ENCODE measurements around the gene WIPF3.

The WIPF3 gene, protein sequence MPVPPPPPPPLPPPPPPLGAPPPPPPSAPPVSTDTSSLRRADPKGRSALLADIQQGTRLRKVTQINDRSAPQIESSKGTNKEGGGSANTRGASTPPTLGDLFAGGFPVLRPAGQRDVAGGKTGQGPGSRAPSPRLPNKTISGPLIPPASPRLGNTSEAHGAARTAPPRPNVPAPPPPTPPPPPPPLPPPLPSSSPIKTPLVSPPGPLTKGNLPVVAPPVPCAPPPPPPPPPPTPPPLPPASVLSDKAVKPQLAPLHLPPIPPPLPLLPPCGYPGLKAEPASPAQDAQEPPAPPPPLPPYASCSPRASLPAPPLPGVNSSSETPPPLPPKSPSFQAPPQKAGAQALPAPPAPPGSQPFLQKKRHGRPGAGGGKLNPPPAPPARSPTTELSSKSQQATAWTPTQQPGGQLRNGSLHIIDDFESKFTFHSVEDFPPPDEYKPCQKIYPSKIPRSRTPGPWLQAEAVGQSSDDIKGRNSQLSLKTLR

DNA sequence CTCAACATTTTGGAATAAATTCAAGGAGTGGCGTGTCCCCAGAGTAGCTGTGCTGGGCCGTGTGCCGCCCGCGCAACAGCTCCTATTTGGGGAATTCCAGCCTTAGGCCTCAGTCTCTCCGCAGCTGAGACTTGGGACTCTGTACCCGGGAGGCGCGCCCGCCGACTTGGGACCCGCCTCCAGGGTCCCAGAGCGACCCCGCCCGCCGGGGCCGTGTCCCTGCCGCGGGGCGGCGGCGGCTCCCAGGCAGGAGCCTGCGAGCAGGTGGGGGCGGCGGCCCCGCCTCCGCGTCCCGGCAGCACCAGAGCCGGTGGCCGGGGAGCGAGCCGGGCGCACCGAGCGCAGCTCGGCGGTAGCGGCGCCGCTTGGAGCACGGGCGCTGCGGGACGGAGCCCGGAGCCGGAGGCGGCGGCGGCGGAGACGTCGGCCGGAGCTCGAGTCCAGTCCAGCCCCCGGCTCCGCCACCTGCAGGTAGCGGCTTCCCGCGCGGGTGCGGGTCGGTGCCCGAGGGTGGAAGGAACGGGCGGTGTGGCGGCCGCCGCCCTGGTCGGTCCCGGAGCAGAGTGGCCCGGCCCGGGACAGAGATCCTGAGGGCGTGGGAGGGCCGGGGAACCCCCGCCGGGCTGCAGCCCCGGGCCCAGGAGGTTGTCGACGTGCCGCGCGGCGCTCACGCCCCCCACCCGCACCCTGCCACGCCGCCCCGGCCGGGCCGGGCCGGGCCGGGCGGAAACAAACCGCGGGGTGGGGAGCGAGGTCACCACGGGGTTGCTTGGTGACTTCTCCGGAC, at the start of gene WIPF3:
Gene WIPF3 (plus strand): TSS at position 301 of the 787 bp plus-strand sequence. CDS start 28,217 bp downstream, outside the sequence.
- no peak for DNase-seq (ENCODE audit: low read depth in 2 of 3, low spot score in 1 of 3)

DNA sequence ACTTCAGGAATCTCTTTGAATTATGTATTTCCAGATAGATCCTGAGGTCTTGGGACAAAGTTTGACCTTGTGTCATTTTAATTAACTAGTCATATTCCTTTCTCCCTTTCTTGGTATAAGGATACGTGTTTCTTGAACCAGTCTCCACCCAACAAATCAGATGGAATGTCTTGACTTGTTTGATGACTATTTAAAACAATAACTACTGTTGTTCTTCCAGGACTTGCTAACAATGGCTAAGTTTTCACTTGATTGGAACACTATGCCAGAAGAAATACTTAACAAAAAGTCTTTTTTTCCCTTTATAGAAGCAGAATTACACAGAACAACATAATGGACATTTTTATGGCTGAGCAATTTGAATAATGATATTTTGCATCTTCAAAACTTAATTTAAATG, 43.0 kb upstream of the WIPF3 start:
- no peak for DNase-seq (ENCODE audit: low read depth in 2 of 3, low spot score in 1 of 3)

DNA sequence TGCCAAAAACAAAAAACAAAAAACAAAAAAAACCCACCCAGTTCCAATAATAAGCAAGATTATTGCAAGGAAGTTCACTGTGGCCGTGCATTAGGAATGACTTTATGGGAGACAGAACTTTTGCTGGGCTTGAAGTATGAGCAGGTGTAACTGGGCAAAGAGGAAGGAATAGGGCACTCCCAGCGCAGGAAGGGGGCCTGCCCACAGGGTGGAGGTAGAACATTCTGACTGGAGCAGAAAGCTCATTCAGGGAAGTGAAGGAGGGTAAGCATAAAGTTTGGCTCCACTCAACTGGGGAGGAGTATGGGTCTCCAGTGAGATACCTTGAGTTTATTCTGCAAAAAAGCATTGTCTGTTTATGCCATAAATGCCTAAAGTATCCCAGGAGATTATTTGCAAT, 42.1 kb upstream of the WIPF3 start:
- DNase-seq (ENCODE audit: low read depth in 2 of 3, low spot score in 1 of 3) = no peak

DNA sequence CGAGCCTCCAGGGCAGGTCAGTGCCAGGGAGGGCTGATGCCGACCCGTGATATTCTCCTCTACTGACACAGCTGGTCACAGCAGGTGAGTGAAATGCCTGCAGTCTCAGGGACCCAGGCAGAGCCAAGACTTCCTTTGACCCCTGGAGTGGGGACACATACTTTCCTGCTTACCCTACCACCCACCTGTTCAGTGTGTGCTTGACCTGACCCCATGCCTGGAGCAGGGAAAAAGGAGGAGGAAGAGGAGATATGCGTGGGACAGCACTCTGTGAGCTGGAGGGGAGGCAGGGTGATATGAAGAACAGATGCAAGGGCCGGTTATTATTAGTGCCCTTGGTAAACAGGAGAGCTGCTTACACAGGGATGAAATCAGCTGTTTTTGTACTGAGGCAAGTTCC, 40.8 kb upstream of the WIPF3 start:
- DNase-seq (ENCODE audit: low read depth in 2 of 3, low spot score in 1 of 3) = no peak

DNA sequence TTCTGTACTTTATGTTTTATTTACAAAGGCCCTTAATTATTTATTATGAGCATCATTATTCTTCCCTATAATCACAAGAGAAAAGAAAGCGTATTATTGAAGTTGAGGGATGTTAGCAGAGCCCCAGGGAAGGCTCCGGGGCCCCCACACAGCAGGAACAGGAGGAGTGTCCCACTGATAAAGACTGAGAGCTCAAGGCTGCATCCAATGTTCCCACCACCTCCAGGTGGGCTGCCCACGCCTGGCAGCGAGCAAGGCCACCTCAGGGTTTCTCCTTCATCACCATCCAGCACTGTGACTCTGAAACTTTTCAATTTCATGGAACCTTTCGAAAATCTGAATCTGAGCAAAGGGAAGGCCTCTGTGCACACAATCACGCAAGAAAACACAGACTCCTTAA, 35.9 kb upstream of the WIPF3 start:
- DNase-seq (ENCODE audit: low read depth in 2 of 3, low spot score in 1 of 3) = no peak

DNA sequence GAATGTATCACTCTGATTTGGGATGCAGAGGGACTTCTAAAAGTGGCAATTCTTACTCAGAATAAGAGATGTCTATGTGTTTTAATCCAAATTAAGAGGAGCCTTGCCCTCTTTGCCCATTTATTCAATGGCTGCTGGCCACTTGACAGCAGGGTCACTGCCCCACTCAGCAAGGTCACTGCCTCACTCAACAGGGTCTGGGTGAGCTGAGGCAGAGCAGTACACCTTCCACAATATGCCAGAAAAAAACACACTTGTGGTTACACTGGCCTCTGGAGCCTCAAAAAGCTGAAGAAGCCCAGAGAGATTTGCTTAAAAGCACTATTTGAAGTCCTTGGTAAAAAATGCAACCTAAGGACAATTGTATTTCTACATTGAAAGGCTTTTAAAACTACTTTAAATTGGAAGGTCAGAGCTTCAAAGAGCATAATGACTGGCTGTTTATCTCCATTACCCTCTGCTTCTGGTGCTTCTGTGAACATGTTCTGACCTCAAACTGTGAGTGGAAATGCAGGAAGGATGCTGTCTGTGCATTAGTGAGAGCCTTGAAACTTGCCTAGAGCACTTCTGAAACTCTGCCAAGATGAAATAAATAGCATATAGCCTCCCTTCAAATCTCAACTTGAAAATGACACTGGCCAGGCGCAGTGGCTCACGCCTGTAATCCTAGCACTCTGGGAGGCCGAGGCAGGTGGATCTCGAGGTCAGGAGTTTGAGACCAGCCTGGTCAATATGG, 35.1 kb upstream of the WIPF3 start:
- no peak for DNase-seq (ENCODE audit: low read depth in 2 of 3, low spot score in 1 of 3)

DNA sequence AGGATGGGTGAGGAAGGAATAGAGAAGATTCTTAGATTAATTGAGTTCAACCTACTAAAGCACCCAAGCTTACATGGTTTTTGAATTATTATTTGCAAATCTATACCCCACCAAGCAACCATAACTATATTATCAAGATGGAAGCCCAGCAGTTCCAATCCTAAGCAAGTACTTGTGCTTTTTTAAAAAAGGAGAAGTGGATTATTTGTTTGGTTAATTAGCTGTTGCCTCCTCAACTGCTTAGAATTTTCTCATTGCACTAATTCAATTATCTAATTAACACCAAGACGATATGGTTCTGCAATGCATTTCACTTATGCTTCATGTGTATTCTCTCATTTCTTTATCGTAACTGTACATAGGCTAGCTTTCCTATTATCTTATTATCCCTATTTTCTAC, 27.3 kb upstream of the WIPF3 start:
- no peak for DNase-seq (ENCODE audit: low read depth in 2 of 3, low spot score in 1 of 3)

DNA sequence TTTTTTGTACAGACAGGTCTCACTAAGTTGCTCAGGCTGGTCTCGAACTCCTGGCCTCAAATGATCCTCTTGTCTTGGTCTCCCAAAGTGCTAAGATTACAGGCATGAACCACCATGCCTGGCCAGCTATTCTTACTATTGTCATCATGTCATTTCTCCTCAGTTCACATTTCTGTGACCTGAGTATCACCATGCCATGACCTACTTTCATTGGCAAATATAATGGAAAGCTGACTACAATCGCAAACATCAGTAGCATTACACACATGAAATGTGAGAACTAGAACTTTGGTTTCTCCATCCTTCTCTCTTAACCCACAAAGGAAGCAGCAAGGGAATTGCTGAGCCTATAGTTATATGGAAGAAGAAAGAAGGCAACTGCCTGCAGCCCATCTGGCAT, 26.0 kb upstream of the WIPF3 start:
- DNase-seq (ENCODE audit: low read depth in 2 of 3, low spot score in 1 of 3) = no peak

DNA sequence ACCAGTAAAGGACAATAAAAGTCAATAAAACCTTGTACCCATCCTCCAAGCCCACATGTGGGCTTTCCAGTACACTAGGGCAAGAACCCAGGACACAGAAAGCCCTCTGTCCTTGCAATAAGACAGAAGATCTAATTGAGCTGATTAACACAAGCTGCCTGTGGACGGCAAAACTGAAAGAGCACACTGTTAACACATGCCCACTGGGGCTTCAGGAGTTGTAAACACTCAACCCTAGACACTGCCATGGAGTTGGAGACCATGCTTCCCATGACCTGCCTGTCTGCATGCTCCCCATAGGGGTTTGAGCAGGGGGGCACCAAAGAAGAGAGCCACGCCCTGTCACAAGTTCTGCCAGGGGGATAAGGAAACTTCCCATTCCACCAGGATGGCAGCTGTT, 22.6 kb upstream of the WIPF3 start:
- no peak for DNase-seq (ENCODE audit: low read depth in 2 of 3, low spot score in 1 of 3)

DNA sequence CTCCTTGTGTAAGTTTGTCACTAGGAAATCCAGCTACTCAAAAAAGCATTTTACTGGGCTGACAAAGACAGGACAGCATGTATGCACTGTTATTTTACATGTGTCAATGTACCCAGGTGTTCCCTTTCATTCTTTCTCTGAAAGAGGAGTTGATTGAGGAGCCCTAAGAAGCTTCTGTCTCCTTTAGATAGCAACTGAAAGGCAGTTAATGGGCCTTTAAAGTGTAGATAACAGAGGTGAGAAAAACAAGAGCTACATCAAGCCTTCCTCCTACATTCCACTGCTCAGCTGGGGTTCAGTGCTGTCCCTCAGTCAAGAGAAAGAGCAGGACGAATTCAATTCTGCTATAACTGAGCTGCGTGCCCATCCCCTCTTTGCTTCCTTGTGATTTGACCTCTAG, 12.8 kb upstream of the WIPF3 start:
- no peak for DNase-seq (ENCODE audit: low read depth in 2 of 3, low spot score in 1 of 3)

DNA sequence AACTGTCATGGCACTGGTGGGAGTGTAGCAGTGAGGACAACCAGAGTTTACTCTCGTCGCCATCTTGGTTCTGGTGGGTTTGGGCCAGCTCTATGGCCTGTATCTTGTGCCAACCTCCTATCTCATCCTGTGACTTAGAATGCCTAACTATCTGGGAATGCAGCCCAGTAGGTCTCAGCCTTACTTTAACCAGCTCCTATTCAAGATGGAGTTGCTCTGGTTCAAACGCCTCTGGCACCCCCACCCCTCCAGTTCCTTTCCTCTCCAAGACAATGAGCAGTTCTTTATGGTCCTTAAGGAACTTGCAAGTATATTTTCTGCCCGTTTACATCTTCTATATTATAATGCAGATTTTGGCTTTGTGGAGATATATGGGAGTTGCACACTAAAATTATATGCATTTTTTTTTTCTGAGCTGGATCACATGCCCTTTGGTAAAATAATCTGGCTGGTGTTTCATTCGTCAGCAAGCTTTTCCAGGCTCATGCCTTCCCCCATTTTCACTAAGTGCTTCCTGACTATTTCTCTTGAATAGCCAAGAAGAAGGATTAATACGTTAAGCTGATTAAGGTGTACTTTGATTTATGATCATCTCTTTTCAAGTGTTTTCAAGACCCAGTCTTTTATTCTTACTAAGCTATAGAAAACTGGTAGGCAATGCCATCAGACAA, 11.2 kb upstream of the WIPF3 start:
- DNase-seq (ENCODE audit: low read depth in 2 of 3, low spot score in 1 of 3) = no peak

DNA sequence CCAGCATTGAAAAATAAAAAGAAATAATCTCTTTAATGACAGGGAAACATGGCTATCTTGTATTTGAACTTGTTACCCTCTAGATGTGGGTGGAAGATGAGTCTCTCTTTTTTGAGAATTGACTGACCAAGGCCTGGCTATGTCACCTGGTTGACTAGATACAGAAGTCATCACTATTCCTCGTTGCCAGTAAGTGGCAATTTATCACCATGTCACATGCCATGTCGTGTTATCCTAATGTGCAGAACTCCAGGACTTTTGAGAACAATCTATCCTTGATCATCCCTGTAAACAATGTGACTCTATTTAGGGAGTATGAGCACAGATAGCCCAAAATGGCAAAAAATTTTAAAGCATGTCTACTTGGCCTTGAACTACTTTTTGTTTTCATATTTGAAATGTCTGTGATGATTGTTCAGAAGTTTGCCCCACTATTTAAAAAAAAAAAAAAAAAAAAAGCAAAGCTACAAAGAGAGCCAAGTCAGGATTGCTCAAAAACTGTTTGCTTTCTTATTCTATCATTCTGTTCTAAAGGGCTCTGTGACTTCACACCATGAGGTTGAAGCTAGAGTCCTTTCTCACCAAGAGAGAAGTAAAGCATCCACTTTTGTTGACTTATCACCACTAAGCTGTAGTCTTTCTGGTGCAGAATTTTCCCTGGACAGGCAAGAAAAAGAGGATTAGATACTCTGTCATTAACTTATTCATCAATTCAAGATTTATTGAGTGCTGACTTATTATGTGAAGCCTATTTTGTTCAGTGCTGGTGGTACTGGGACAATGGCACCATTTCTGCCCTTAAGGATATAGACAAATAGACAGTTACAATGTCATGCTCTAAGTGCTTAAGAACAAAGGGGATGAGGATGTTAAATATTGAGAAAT, 10.4 kb upstream of the WIPF3 start:
- no peak for DNase-seq (ENCODE audit: low read depth in 2 of 3, low spot score in 1 of 3)

DNA sequence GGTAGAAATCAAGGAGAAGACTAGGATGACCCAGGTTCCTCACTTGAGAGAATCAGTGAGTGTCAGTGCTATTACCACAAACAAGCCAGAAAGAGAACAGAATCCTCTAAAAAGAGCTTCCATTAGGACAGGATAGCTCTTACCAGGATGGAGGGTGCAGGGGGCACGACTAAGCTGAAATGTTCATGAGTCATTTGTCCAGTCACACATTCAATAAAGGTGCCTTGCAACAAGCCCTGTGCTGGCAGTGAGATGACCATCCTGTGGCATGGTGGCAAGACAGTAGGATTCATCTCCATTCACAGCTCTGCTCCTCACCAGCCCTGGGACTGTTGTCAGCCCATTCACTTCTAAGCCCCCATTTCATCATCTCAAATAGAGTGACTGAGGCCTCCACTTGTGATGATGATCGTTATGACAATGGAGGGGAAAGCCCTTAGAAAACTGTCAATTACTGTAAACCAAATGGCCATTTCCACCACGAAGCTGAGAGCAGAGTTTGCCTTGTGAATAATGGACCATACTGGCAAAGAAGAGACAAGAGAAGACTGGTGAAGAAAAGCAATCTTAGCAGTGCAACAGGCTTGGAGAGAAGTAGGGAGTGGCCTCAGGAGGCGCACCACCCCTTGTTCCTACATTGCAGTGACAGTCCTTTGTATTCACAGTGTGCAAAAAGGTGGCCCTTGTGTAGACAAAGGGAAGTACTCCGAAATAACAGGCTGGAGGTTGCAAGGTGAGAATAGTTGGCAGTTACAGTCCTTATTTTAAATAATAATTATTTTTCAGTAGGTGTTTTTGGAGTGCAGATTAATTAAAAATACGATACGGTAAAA, 9.0 kb upstream of the WIPF3 start:
- DNase-seq (ENCODE audit: low read depth in 2 of 3, low spot score in 1 of 3) = no peak

DNA sequence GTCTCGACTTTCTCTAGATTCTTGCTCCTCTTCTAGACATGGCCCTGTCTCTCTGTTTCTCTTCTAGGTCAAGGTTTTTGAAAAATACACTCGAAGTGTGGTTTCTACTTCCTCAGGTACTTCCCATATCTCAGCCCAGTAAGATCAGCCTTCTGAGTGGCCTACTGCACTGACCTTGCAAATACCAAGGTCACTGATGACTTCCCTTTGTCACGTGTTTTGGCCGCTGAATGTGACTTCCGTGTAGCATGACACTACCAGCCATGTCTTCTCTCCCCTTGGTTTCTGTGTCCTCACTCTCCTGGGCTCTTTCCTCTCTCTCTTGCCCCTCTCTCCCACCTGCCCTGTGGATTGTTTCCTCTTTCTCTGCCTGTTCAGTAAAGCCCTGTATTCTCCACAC, 7.9 kb upstream of the WIPF3 start:
- no peak for DNase-seq (ENCODE audit: low read depth in 2 of 3, low spot score in 1 of 3)

DNA sequence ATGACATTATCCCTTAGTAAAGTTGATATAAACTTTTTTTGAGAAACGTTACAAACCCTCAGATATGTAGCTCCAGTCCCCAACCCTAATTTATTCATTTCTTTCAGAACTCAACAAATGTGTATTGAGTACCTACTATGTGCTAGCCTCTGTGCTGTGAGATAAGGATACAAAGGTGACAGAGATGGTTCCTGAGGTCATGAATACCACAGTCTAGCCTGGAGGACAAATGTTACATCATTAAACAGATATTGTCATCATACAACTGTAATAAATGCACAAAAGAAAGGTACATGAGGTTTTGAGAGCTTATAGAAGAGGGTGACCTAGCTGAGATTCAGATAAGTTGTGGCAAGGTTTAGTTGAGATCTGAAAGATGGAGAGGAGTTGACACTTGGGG, 4.4 kb upstream of the WIPF3 start:
- no peak for DNase-seq (ENCODE audit: low read depth in 2 of 3, low spot score in 1 of 3)

DNA sequence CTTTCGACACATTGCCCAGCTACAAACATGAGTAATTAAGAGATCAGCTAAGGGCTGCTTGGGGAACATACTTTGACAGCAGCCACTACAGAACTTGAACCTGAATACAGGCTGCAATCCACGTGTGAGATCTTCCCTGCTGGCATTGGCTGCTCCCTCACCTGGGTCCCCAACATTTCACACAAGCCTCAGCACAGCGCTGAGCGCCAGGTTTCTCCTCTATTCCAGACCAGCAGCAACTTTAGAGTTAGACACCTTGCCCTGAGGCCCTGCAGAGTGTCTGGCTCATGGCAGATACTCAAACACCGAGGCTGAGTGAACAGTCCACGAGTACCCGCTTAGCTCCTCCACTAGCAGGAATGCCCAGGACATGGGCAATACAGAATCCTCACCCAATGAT, 1.3 kb upstream of the WIPF3 start:
- no peak for DNase-seq (ENCODE audit: low read depth in 2 of 3, low spot score in 1 of 3)

DNA sequence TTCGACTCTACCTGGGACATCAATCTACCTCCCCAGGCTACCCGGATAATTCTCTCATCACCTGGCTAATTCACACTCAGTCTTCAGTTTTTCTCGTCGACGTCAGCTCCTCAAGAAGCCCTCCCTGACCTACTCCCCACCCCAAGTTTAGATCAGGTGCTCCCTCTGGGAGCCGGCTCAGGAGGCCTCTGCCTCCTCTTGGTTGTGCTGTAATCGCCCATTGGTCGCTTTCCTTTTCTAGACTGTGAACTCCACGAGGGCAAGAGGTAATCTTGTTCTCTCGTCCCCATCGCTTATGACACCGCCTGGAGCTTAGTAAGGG, 461 bp upstream of the WIPF3 start:
- DNase-seq (ENCODE audit: low read depth in 2 of 3, low spot score in 1 of 3) = no peak

DNA sequence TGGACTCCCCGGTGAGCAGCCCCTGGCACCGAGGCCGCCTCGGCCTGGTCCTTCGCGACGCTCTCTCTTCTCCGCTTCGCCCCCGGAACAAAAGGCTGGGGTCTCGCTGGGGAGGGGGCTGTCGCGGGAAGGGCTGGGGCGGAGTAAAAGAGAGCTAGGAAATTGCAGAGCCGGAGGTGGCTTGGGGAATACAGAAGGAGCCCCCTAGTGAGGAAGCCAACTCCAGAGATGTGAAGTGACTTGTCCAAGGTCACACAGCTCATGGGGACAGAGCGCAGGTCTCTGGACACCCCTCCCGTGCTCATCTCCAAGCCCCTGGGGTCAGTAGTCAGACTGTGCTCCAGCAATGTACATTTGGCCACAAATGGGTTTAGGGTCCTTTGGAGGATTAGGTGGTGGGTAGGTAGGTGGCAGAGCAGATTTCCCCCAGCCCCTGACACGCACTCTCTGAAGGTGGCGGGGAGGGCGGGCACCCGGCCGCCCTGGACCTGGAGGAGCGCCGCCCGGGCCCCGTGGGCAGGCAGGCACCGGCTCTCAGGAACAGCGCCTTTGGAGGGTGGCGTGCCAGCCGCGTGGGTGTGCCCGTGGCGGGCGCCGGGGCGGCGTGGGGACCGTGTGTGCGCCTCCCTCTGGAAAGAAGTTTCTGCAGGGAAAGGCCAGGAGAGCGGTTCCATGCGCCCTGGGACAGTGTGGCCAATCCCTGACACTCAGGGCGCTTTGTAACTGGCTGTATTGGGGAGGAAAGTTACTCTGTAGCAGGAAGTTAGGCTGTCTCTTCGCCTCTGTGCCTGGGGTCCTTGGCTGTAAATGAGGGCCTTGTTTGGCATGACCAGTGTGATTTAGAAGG, 910 bp downstream of the WIPF3 start:
- DNase-seq (ENCODE audit: low read depth in 2 of 3, low spot score in 1 of 3) = no peak

Data from stimulated activated CD4-positive, alpha-beta T cell treated with anti-CD3 and anti-CD28 coated beads, Interleukin-12 subunit alpha, Interleukin-12 subunit beta, amount 100 ng/mL, for 48 hours (primary cell).